Stimulated activated CD4-positive, alpha-beta T cell treated with anti-CD3 and anti-CD28 coated beads, Interleukin-15, amount 100 ng/mL, for 48 hours (primary cell): ENCODE data around the gene CHCHD3.
"Not testable (repeated sequence)": the region's sequence is repeated elsewhere in the genome, so short reads cannot be mapped to it uniquely, and the experiment has no call there.

Experiments used
- DNase-seq, 2 donors: peaks; one replicate each; pipeline ENCODE4 v3.0.0-alpha.2; 2020; ENCODE audit warnings: low read depth in 2 of 2

CHCHD3 gene

DNA sequence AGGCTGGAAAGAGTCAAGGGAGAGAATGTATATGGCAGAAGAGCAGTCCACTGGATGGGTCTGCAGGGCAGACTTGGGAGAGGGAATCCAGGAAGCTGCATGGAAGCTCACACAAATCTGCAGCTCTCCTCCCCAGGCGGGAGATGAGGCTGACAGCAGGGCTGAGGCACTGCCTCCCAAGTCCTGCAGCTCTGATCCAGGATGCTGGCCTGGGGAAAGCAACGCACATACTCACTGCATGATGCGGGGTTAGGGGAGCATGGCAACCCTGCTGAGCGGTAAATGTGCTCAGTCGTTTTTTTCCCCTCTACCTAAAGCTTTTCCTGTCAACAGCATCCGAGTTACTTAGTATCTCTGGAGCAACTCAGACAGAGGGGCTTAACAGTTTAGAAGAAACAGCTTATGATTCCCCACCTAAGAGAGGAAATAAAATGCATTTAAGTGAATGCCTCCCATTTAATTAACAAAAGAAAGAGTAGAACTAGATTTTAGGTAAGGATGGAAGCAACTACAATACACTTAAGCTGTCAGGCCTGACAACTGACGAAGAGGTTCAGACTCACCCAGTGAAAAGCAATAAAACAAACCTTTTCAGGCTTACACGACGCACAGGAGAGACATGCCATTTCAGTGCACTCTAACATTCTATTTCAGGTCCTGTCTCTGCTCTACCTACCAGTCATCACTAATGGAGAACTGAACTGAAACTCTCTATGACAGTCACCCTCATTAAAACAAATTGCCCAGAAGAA, 37.0 kb downstream of the CHCHD3 start:
- no peak for DNase-seq

GRCh38 chr7:133040674-133041073, 41.2 kb downstream of the CHCHD3 start:
- no peak for DNase-seq

GRCh38 chr7:133040178-133040577, 41.7 kb downstream of the CHCHD3 start:
- DNase-seq, result no peak

GRCh38 chr7:133039614-133040013, 42.3 kb downstream of the CHCHD3 start:
- DNase-seq, result no peak

DNA sequence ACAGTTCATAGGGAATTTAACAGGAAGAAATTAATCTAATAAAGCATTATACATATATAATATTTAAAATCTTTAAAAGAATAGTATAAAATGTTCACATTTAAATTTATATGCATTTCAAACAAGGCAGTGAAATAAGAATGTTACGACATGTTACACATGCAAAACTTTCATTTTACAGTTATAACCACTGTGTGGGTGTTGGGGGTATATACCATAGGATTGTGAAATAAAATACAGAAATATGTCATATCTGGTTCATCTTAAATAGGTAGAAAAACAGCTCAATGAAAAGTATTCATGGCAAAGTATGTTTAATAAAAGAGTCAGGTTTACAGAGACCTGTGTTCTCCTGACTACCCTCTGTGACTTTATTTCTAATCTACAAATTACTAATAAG, 45.6 kb downstream of the CHCHD3 start:
- DNase-seq, result no peak

DNA sequence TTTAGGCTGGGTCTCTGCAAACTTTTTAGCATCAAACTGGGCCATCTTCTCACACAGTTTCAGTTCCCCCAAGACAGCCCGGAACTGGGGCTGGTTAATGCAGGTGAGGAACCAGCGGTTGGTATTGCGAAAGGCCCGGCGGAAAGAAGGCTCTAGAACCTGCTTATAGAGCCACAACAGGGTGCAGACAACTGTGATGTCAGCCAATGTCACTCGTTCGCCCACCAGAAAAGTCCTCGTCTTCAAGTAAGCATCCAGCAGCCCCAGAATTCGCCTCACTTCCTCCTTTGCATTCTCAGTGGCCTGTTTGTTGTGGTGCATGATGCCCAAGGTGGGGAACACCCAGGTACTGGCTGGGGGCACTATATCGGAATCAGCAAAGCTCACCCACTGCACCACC, 46.6 kb downstream of the CHCHD3 start:
- not testable (repeated sequence) for DNase-seq

GRCh38 chr7:133030346-133030745, 51.5 kb downstream of the CHCHD3 start:
- DNase-seq, result no peak

DNA sequence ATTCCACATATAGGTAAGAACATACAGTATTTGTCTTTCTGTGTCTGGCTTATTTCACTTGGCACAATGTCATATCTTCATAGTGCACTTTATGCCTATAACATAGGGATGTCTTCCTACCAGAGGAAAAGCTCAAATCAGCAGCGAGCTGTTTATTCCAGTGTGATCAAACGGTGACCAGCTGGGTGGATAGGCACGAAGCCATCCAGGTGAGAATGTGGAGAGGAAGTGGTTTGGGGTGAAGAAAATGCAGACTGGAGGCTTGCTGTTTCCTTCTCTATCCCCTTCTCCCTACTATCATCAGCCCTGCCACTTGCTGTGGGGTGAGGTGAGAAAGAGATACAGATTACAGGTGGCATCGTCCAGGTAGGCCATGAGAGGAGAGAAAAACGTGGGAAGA, 52.4 kb downstream of the CHCHD3 start:
- DNase-seq, result no peak

DNA sequence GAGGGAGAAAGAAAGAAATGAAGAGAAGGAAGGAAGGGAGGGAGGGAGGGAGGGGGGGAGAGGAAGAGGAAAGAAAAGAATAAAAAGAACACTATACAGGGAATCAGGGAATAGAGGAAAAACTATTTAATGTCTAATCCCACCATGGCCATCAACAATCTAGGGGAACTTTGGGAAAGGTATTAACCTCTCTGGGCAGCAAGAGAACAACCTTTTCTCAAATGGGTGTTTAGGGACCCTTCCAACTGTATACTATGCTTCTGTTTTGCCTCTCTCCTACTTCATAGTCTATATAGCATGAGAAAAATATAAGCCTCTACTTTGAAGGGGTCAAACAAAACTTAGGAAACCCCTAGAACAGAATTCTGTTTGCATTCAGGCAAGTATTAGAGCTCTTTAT, 54.5 kb downstream of the CHCHD3 start:
- no peak for DNase-seq

- DNase-seq, result no peak
These were observed 55.6 kb downstream of the CHCHD3 start for GRCh38 chr7:133026210-133026859.

DNA sequence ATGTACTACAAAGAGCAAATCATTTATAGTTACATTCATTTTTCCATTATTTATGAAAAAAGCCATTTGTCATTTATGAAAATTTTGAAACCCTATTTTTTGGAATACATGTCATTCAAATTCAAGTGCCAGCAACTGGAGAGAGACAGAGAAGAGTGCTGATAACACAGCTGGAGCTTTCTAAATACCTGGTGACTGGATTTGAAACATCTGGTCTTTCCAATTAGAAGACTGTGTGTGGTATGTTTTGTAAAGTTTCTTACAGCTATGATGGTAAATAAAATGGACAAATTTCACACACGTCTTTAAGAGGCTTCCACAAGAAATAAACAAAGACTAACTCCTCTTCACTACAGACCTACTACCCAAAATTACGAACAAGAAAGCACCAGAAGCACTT, 56.8 kb downstream of the CHCHD3 start:
- DNase-seq, result no peak

DNA sequence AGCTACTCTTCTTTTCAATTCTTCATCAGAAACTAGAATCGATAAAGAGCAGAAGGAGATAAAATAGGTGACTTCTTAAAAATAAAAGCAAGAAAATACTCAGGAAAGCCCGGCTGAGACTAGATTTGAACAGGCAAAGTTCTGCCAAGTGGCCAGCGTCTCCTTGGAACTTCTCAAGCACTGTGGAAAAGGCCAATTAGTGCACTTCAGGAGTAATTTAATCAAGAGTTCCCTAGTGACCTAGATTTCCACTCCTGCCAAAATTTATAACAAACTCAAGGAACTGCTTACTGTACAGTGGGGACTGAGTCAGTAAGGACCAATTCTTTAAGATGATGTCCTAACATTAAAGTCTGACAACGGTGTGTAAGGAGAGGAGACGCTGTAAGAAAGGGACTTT, 57.3 kb downstream of the CHCHD3 start:
- no peak for DNase-seq

- no peak for DNase-seq
These were observed 58.4 kb downstream of the CHCHD3 start for GRCh38 chr7:133023370-133024071.

- DNase-seq, result no peak
These were observed 59.2 kb downstream of the CHCHD3 start for GRCh38 chr7:133022661-133023060.

DNA sequence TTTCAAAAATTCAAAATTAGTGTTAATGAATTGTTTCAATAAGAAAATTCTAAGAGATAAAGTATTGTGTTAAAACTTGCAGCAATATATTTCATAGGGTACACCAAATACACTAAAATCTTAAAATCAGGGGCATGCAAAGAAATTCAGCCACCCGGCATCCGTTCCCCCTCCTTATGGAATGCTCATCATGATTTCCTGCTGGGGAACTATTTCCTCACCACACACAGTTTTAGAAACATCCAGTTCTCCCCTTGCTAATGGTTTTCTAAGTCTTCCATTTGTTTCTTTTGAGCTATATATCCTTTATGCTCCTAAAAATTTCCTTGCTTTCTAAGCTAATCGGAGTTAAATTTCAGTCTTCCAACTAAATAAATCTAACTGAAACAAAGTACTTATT, 60.7 kb downstream of the CHCHD3 start:
- DNase-seq, result no peak

GRCh38 chr7:133020496-133020895, 61.4 kb downstream of the CHCHD3 start:
- DNase-seq, result no peak

- DNase-seq, result no peak
These were observed 62.3 kb downstream of the CHCHD3 start for GRCh38 chr7:133019590-133019989.

DNA sequence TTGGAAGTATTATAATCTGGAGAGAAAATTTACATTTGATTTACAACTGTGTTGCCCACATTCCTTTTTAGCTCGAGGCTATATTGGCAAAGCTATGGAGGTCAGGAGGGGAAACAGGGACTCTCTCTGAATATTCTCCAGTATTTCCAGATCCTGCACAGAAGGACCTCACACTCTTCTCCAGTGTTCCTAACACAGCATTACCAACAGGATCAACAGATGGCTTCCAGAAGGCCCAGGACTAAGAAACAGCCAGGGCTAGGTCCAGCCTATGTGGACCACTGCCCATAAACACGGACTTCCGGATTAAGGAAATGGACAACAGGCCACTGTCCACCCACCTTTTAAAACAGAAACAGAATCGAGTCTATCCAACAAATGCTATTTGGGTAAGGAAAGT, 65.3 kb downstream of the CHCHD3 start:
- DNase-seq, result no peak

DNA sequence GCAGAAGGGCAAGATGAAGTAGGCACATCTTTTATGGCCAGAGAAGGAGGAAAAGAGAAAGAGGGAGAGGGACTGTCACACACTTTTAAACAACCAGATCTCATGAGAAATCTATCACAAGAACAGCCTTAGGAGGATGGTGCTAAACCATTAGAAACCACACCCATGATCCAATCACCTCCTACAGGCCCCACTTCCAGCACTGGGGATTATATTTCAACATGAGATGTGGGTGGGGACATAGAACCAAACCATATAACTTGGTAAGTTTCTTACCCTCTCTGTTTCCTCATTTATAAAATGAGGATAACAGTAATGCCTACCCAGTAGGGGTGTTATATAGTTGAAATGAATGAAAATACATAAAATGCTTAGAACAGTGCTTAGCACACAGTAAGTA, 66.0 kb downstream of the CHCHD3 start:
- no peak for DNase-seq

DNA sequence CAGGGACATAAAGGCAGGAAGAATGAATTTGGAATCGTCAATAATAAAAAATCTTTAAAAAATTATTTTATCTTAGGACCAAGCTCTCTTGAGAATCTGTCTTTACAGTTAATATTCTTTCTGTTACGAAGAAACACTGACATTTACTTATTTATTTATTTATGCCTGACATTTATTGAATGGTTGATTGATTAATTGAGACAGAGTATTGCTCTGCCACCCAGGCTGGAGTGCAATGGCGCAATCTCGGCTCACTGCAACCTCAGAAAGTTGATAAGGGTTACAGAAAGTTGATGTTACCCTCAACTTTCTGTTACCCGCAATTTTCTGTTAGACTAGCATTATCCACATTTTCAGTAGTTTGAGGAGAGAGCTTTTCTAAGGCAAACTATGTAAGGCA, 70.1 kb downstream of the CHCHD3 start:
- DNase-seq, result no peak

DNA sequence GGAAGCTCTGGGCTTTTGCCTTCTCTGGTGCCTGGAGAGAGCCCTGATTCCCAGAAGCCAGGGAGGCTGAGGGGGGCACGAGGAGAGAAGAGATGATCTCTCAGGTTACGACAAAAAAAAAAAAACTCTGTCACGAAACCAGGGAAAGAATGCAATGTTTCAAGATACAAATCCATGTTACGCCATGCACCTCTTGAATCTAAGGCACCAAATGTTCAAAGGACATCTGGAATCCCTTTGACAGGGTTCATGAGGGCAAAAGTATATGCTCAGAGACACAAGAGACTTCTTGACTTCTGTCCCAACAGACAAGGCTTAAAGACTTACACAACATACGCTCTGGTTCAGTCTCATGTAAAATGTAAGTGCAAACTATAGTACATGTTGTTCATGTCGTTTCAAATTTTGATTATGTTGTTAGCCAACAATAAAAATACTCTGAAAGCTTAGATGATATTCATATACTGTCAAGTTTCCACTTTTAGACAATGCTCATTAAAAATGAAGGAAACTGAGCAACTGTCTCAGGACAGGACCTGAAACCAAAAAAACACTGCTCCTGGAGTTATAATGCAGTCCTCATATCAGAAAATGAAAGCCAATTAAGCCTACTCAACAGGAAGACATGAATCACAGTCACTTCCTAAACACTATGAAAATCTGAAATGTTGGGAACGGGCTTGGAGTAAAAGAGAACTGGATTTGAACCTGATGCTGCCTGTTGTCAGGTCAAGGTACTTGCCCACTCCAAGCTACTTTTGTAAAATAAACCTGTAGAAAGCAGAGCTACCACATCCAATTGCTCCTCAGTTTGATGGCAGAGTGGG, 72.3 kb downstream of the CHCHD3 start:
- no peak for DNase-seq

DNA sequence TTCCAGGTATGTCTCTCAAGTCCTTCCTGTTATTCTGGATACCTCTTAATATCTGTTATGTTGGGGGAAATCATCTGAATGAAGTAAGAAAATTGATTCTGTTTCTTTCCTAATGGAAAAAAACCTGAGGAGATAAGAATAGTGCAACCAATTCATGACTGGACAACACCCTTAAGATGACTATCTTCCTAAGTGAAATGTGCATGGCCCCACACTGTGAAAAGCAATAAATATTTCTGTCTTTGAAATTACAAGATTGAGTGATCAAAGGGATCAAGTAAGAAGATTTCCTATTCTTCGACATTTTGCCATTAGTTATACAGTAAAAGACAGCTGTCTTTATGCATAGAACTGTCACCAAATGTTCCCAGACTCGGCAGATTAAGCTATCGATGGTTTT, 73.9 kb downstream of the CHCHD3 start:
- no peak for DNase-seq
